Gastroesophageal sphincter (tissue), 4 donors: ENCODE data around the gene INO80B. TPM values are rescaled to one million over a fixed set of nuclear protein-coding genes. Genes with fewer than 3 reads are reported as not detected.

Experiments
- ATAC-seq: fragments of 150-250 bp; one replicate; pipeline ENCODE4 v1.9.1; 2016; ENCODE audit warnings: mild to moderate bottlenecking, moderate library complexity
- H3K27ac ChIP-seq, 4 donors: fragments of 200-600 bp; sonication (generic) in 3 of 4; 1 replicate in 3 of 4; 2 replicates in 1 of 4; pipeline ENCODE4 v1.5.1; 2016 to 2019
- H3K27me3 ChIP-seq: fragments of 200-600 bp; sonication (generic); one replicate; pipeline ENCODE4 v1.5.1; 2019
- H3K36me3 ChIP-seq, 2 donors: fragments of 200-600 bp; sonication (generic); one replicate each; pipeline ENCODE4 v1.5.1; 2019; ENCODE audit warnings: control low read depth in 1 of 2
- H3K4me1 ChIP-seq, 3 donors: fragments of 200-600 bp; sonication (generic); 1 replicate in 2 of 3; 2 replicates in 1 of 3; pipeline ENCODE4 v1.5.1; 2016 to 2019; ENCODE audit warnings: control low read depth in 2 of 3
- H3K4me3 ChIP-seq, 2 donors: fragments of 200-600 bp; sonication (generic); one replicate each; pipeline ENCODE4 v1.5.1; 2019; ENCODE audit warnings: mild to moderate bottlenecking in 1 of 2, moderate library complexity in 1 of 2
- H3K9me3 ChIP-seq, 3 donors: fragments of 200-600 bp; sonication (generic); one replicate each; pipeline ENCODE4 v1.5.1; 2017 to 2019; ENCODE audit warnings: control low read depth in 2 of 3
- CTCF ChIP-seq, 4 experiments: fragments of 200-600 bp in 2 of 4; fragments of 450-650 bp in 2 of 4; sonication (generic) in 1 of 4; IDR thresholded peaks; one replicate each; pipeline ENCODE4 v1.5.1; 2017 to 2019; ENCODE audit warnings: antibody characterized with exemption in 4 of 4, mild to moderate bottlenecking in 2 of 4, moderate library complexity in 2 of 4
- EP300 ChIP-seq: sonication (generic); formaldehyde crosslinking; IDR thresholded peaks from one replicate; pipeline ENCODE4 v1.6.1; 2017; ENCODE audit warnings: antibody characterized with exemption, mild to moderate bottlenecking
- POLR2A ChIP-seq, 2 donors: fragments of 450-650 bp; IDR thresholded peaks; one replicate each; pipeline ENCODE4 v1.6.1; 2017; ENCODE audit warnings: antibody characterized with exemption in 2 of 2, mild to moderate bottlenecking in 2 of 2, moderate library complexity in 1 of 2
- POLR2AphosphoS5 ChIP-seq: sonication (generic); formaldehyde crosslinking; IDR thresholded peaks from one replicate; pipeline ENCODE4 v1.6.1; 2017; ENCODE audit warnings: antibody characterized with exemption
- WGBS, 2 donors: methylation state at CpG; one replicate each; pipeline ENCODE4 v1.1.5; 2018; ENCODE audit warnings: low coverage in 1 of 2; 5-methylcytosine and 5-hydroxymethylcytosine counted together
- total RNA-seq, 4 donors: library from RNA; depleted of rRNA; stranded (reverse); fragments of >200 nt; gene quantifications; one replicate each; pipeline ENCODE4 v1.1.0, GENCODE V29; 2016

The INO80B gene
- total RNA-seq, 4 donors from 2014 or later = 14.3 to 26.4 (median 19.2) TPM

- H3K9me3 ChIP-seq = no peaks in the 10 kb centered on the region
- WGBS, 2 donors = 80% methylated on average over 1 of the region's 1 CpG; no CpG with 5 or more reads in 1 of the 2 donors
- ATAC-seq = no peak
- peaks cover 40% of the 10 kb centered on the region for H3K27me3 ChIP-seq
- H3K36me3 ChIP-seq = peaks cover 0 to 46% of the 10 kb centered on the region in 2 donors
- peaks cover 0 to 30% (median 24%) of the 10 kb centered on the region in 3 donors for H3K4me1 ChIP-seq
- no peak for TF ChIP-seq POLR2A (IDR thresholded peaks at IDR 0.05)
- TF ChIP-seq CTCF (IDR thresholded peaks at IDR 0.05) = no peak
- no peak for TF ChIP-seq EP300
- TF ChIP-seq POLR2AphosphoS5 = no peak
- H3K27ac ChIP-seq = no peak overlapping the region
- no peak overlapping the region for H3K4me3 ChIP-seq
Observed at GRCh38 chr2:74495440-74495839, 40.6 kb downstream of the INO80B start.

GRCh38 chr2:74496997-74497776 is 42.3 kb downstream of the INO80B start:
- H3K27ac ChIP-seq = no peak overlapping the region
- H3K4me3 ChIP-seq = peak overlapping the region in 1 of 2 donors; percentile 40
- ATAC-seq = no peak
- TF ChIP-seq POLR2A (IDR thresholded peaks at IDR 0.05) (no peak), POLR2AphosphoS5 (no peak), EP300 (no peak), CTCF (IDR thresholded peaks at IDR 0.05) (no peak)
- peaks cover 0 to 32% (median 24%) of the 10 kb centered on the region in 3 donors for H3K4me1 ChIP-seq
- WGBS, 2 donors = 42% methylated on average over 15 of the region's 19 CpGs; no CpG with 5 or more reads in 1 of the 2 donors
- H3K9me3 ChIP-seq = no peaks in the 10 kb centered on the region
- H3K27me3 ChIP-seq = peaks cover 57% of the 10 kb centered on the region
- peaks cover 0 to 28% of the 10 kb centered on the region in 2 donors for H3K36me3 ChIP-seq

GRCh38 chr2:74497777-74498499 is 43.1 kb downstream of the INO80B start:
- ATAC-seq = peak; percentile 16
- Histone ChIP-seq H3K9me3 (no peaks in the 10 kb centered on the region), H3K4me1 (peaks cover 0 to 40% (median 24%) of the 10 kb centered on the region in 3 donors), H3K27ac (peak overlapping the region in 1 of 4 donors; percentile 3), H3K4me3 (peak overlapping the region in 1 of 2 donors; percentile 40), H3K27me3 (peaks cover 65% of the 10 kb centered on the region), H3K36me3 (peaks cover 0 to 21% of the 10 kb centered on the region in 2 donors)
- no peak for TF ChIP-seq POLR2A (IDR thresholded peaks at IDR 0.05)
- TF ChIP-seq CTCF (IDR thresholded peaks at IDR 0.05) = no peak
- no peak for TF ChIP-seq POLR2AphosphoS5
- 5 to 14% methylated on average over 7 to 11 of the region's 61 CpGs for WGBS, 2 donors

- H3K4me3 ChIP-seq = peak overlapping the region in 1 of 2 donors; percentile 40
- peaks cover 0 to 47% (median 24%) of the 10 kb centered on the region in 3 donors for H3K4me1 ChIP-seq
- H3K27me3 ChIP-seq = peaks cover 72% of the 10 kb centered on the region
- H3K9me3 ChIP-seq = no peaks in the 10 kb centered on the region
- TF ChIP-seq POLR2A (IDR thresholded peaks at IDR 0.05) = no peak
- no peak for TF ChIP-seq POLR2AphosphoS5
- TF ChIP-seq EP300 = no peak
- TF ChIP-seq CTCF (IDR thresholded peaks at IDR 0.05) = no peak
- no peak overlapping the region for H3K27ac ChIP-seq
- H3K36me3 ChIP-seq = peaks cover 0 to 13% of the 10 kb centered on the region in 2 donors
- WGBS, 2 donors = 4 to 7% methylated on average over 4 to 8 of the region's 41 CpGs
- ATAC-seq = no peak
Observed at GRCh38 chr2:74498500-74499266, 43.8 kb downstream of the INO80B start.
